GM19324 (cell line): ENCODE data around the gene CD79A.

Experiments used
- ATAC-seq: cut with Tn5 transposase; IDR thresholded peaks from one replicate; pipeline ENCODE4 v1.9.1; 2021; ENCODE audit warnings: mild to moderate bottlenecking, moderate library complexity; ENCODE audit not compliant: unreplicated experiment, low FRiP score

Gene CD79A

GRCh38 chr19:41917676-41918075 lies 40.6 kb downstream of the CD79A start:
- no peak for ATAC-seq

- no peak for ATAC-seq
Observed at GRCh38 chr19:41918095-41918494, 41.0 kb downstream of the CD79A start.

GRCh38 chr19:41918653-41919244 lies 41.7 kb downstream of the CD79A start:
- no peak for ATAC-seq

- no peak for ATAC-seq
Observed at GRCh38 chr19:41919948-41920712, 43.1 kb downstream of the CD79A start.

GRCh38 chr19:41920882-41921576 lies 44.0 kb downstream of the CD79A start:
- ATAC-seq = no peak

GRCh38 chr19:41921577-41922576 lies 44.8 kb downstream of the CD79A start:
- no peak for ATAC-seq

- no peak for ATAC-seq
Observed at GRCh38 chr19:41922585-41922984, 45.5 kb downstream of the CD79A start.

- no peak for ATAC-seq
Observed at GRCh38 chr19:41923045-41923788, 46.1 kb downstream of the CD79A start.

- ATAC-seq = no peak
Observed at GRCh38 chr19:41924151-41925145, 47.4 kb downstream of the CD79A start.

GRCh38 chr19:41925208-41926003 lies 48.3 kb downstream of the CD79A start:
- ATAC-seq = no peak

GRCh38 chr19:41926028-41926762 lies 49.1 kb downstream of the CD79A start:
- ATAC-seq = no peak

GRCh38 chr19:41926763-41927496 lies 49.9 kb downstream of the CD79A start:
- no peak for ATAC-seq

GRCh38 chr19:41927497-41928192 lies 50.6 kb downstream of the CD79A start:
- no peak for ATAC-seq

GRCh38 chr19:41928221-41928683 lies 51.2 kb downstream of the CD79A start, which contains the start of gene ERFL:
Gene ERFL (minus strand): TSS chr19:41928449. CDS start chr19:41912919, 15,530 bp downstream.
- no peak for ATAC-seq

- no peak for ATAC-seq
Observed at GRCh38 chr19:41928754-41929535, 51.9 kb downstream of the CD79A start.
